ENCODE measurements around the gene C18orf63. TPM values are rescaled to one million over a fixed set of nuclear protein-coding genes. Genes with fewer than 3 reads are reported as not detected.

C18orf63 gene
- total RNA-seq, 1 donor from 2014 or later: not detected

DNA sequence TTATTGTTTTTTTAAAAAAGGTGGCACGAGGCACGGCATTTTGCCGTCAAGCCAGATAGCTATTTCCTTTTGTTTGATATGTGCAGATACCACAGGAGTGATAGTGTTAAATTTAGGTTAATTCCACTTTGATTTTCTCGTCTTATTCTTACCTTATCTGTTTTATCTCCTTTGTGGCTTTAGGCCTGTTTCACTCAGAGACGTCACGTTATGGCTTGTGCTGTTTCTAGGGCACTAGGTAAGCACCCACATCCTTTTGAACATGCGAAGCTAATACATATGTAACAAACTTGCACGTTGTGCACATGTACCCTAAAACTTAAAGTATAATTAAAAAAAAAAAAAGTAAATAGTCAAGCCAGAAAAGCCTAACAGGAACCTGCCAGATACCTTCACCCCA lies 57.8 kb downstream of the C18orf63 start:
- TF ChIP-seq, protein P1, sequence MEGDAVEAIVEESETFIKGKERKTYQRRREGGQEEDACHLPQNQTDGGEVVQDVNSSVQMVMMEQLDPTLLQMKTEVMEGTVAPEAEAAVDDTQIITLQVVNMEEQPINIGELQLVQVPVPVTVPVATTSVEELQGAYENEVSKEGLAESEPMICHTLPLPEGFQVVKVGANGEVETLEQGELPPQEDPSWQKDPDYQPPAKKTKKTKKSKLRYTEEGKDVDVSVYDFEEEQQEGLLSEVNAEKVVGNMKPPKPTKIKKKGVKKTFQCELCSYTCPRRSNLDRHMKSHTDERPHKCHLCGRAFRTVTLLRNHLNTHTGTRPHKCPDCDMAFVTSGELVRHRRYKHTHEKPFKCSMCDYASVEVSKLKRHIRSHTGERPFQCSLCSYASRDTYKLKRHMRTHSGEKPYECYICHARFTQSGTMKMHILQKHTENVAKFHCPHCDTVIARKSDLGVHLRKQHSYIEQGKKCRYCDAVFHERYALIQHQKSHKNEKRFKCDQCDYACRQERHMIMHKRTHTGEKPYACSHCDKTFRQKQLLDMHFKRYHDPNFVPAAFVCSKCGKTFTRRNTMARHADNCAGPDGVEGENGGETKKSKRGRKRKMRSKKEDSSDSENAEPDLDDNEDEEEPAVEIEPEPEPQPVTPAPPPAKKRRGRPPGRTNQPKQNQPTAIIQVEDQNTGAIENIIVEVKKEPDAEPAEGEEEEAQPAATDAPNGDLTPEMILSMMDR (IDR thresholded peaks at IDR 0.05; ENCODE audit: partially characterized antibody, unreplicated experiment): no peak
- Mint-ChIP-seq H3K27me3 (ENCODE audit: unreplicated experiment) (no peaks in the 10 kb centered on the region), H3K36me3 (ENCODE audit: unreplicated experiment) (no peaks in the 10 kb centered on the region), H3K27ac (ENCODE audit: unreplicated experiment) (no peak overlapping the region), H3K4me3 (ENCODE audit: unreplicated experiment) (no peak overlapping the region), H3K9me3 (ENCODE audit: unreplicated experiment) (no peaks in the 10 kb centered on the region), H3K4me1 (ENCODE audit: low read depth, unreplicated experiment) (no peaks in the 10 kb centered on the region)
- no peak for DNase-seq

DNA sequence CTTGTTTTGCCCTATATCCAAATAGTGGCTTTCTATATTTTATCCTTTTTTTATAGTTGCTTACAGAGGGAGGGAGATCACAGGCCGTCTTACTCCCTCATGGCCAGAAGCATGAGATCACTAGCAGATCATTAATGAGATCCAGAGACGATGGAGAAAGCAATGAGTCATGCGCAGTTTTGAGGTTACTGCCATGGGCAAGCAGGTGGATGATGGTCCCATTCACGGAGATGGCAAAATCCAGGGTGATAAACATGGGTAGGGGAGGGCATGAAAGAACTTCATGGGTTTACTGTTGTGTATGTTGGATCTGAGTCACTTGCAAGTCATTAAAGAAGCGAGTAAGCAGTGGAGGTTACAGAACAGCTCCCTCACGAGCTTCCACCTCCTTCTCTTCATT lies 60.4 kb downstream of the C18orf63 start:
- H3K4me3 Mint-ChIP-seq (ENCODE audit: unreplicated experiment): no peak overlapping the region
- no peak for DNase-seq
- no peaks in the 10 kb centered on the region for H3K4me1 Mint-ChIP-seq (ENCODE audit: low read depth, unreplicated experiment)
- H3K27me3 Mint-ChIP-seq (ENCODE audit: unreplicated experiment): no peaks in the 10 kb centered on the region
- no peak overlapping the region for H3K27ac Mint-ChIP-seq (ENCODE audit: unreplicated experiment)
- H3K9me3 Mint-ChIP-seq (ENCODE audit: unreplicated experiment): peaks cover 3% of the 10 kb centered on the region
- TF ChIP-seq, protein P1 (IDR thresholded peaks at IDR 0.05; ENCODE audit: partially characterized antibody, unreplicated experiment): no peak
- H3K36me3 Mint-ChIP-seq (ENCODE audit: unreplicated experiment): no peaks in the 10 kb centered on the region

DNA sequence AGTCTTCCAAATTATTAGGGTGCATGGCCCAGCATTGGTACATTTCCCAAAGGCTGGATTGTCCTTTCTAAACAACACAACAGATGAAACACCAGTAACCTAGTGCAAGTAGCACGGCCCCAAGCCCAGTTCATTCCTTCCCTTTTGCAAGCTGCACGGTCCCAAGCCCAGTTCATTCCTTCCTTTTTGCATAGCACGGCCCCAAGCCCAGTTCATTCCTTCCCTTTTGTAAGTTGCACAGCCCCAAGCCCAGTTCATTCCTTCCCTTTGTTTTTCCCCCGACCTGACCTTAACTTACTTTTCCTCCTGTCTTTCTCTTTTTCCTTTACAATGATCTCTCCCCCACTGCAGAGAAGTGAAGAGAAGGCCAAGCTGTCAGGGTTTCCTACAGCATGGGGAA lies 60.9 kb downstream of the C18orf63 start:
- H3K27ac Mint-ChIP-seq (ENCODE audit: unreplicated experiment): no peak overlapping the region

DNA sequence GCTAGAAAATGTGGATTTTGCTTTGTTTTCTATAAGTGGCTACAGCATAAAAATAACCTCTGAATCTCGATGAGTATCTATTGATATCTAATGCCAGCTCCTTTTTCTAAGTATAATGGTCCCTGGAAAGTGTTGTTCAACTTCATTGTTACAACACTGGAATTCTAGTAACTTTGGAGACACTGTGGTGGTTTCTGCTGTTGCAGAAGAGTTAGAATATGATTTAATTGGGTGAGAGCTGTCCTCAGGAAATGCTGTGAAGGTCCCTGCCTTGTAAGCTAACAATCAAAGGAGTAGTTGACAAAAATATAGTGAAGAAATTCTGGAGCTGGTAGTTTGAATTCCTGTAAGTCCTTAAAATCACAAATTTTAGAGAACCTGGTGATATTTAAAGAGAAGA lies 62.1 kb downstream of the C18orf63 start:
- TF ChIP-seq, protein P1 (IDR thresholded peaks at IDR 0.05; ENCODE audit: partially characterized antibody, unreplicated experiment): no peak
- no peak overlapping the region for H3K27ac Mint-ChIP-seq (ENCODE audit: unreplicated experiment)
- H3K36me3 Mint-ChIP-seq (ENCODE audit: unreplicated experiment): no peaks in the 10 kb centered on the region
- no peaks in the 10 kb centered on the region for H3K27me3 Mint-ChIP-seq (ENCODE audit: unreplicated experiment)
- H3K4me1 Mint-ChIP-seq (ENCODE audit: low read depth, unreplicated experiment): no peaks in the 10 kb centered on the region
- no peak for DNase-seq
- H3K9me3 Mint-ChIP-seq (ENCODE audit: unreplicated experiment): peaks cover 5% of the 10 kb centered on the region
- no peak overlapping the region for H3K4me3 Mint-ChIP-seq (ENCODE audit: unreplicated experiment)

More for the DNA sequence above, 60.9 kb downstream of the C18orf63 start:
- Mint-ChIP-seq H3K4me3 (ENCODE audit: unreplicated experiment) (no peak overlapping the region), H3K27me3 (ENCODE audit: unreplicated experiment) (no peaks in the 10 kb centered on the region), H3K9me3 (ENCODE audit: unreplicated experiment) (peaks cover 5% of the 10 kb centered on the region), H3K4me1 (ENCODE audit: low read depth, unreplicated experiment) (no peaks in the 10 kb centered on the region), H3K36me3 (ENCODE audit: unreplicated experiment) (no peaks in the 10 kb centered on the region)
- no peak for DNase-seq
- TF ChIP-seq, protein P1 (IDR thresholded peaks at IDR 0.05; ENCODE audit: partially characterized antibody, unreplicated experiment): no peak

DNA sequence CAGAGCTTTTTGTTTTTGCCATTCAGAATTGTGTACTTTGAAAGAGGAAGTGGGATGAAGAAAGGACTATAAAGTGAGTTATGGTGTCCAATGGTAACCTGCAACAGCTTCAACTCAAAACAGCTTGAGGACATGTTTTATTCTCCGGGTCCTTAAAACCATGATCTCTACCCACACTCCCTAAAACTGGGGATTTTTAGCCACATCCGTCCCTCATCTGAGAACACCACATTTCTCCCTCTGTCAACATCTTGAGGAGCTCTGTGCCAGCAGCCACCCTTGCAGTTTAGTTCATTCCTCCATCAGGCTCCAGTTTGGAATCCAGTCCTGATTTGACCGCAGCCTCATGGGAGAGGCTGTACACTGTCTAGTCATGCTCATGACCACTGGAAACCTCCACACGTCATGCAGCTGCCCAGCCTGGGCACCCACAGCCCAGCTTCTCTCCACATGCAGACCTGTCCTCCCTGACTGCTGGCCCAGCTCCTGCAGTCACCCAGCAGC lies 62.6 kb downstream of the C18orf63 start:
- H3K27me3 Mint-ChIP-seq (ENCODE audit: unreplicated experiment): no peaks in the 10 kb centered on the region
- no peaks in the 10 kb centered on the region for H3K4me1 Mint-ChIP-seq (ENCODE audit: low read depth, unreplicated experiment)
- H3K36me3 Mint-ChIP-seq (ENCODE audit: unreplicated experiment): no peaks in the 10 kb centered on the region
- no peak for DNase-seq
- H3K9me3 Mint-ChIP-seq (ENCODE audit: unreplicated experiment): peaks cover 5% of the 10 kb centered on the region
- no peak overlapping the region for H3K4me3 Mint-ChIP-seq (ENCODE audit: unreplicated experiment)
- H3K27ac Mint-ChIP-seq (ENCODE audit: unreplicated experiment): no peak overlapping the region
- TF ChIP-seq, protein P1 (IDR thresholded peaks at IDR 0.05; ENCODE audit: partially characterized antibody, unreplicated experiment): no peak

All from glutamatergic neuron (in vitro differentiated cells).